GM23338 (cell line): Measurements from ENCODE around the gene KRT16. TPM values are rescaled to one million over a fixed set of nuclear protein-coding genes. Genes with fewer than 3 reads are reported as not detected.
A peak's percentile ranks its signal among the peaks of the same experiment; 100 is the strongest.

Experiments
- ATAC-seq: fragments of 200-7000 bp; cut with Tn5 transposase; 3 replicates; pipeline ENCODE4 v1.9.1; 2020
- DNase-seq: peaks from one replicate; pipeline ENCODE4 v3.0.0-alpha.2; 2015; ENCODE audit warnings: low spot score
- H2AFZ ChIP-seq: fragments of 200-600 bp; sonication (generic); 2 replicates; pipeline ENCODE4 v1.8.0; 2016; ENCODE audit warnings: antibody characterized with exemption, mild to moderate bottlenecking, moderate library complexity
- H3F3A ChIP-seq: fragments of 200-600 bp; sonication (generic); replicated peaks from 2 replicates; pipeline ENCODE4 v1.8.0; 2017; ENCODE audit warnings: antibody characterized with exemption, mixed run types, low read depth
- H3K27ac ChIP-seq: fragments of 200-600 bp; sonication (generic); 2 replicates; pipeline ENCODE4 v1.6.1; 2016; ENCODE audit warnings: low read depth
- H3K27me3 ChIP-seq: fragments of 200-600 bp; sonication (generic); 2 replicates; pipeline ENCODE4 v1.8.0; 2016; ENCODE audit warnings: mild to moderate bottlenecking, mixed run types, moderate library complexity; ENCODE audit not compliant: insufficient read depth
- H3K36me3 ChIP-seq: fragments of 200-600 bp; sonication (generic); 2 replicates; pipeline ENCODE4 v1.8.0; 2016; ENCODE audit warnings: mild to moderate bottlenecking; ENCODE audit not compliant: insufficient read depth
- H3K4me1 ChIP-seq: fragments of 200-600 bp; sonication (generic); 2 replicates; pipeline ENCODE4 v1.8.0; 2016; ENCODE audit warnings: mild to moderate bottlenecking, moderate library complexity; ENCODE audit not compliant: insufficient read depth
- H3K4me2 ChIP-seq: fragments of 200-600 bp; sonication (generic); 2 replicates; pipeline ENCODE4 v1.7.1; 2017; ENCODE audit warnings: mixed run types
- H3K4me3 ChIP-seq: fragments of 200-600 bp; sonication (generic); 2 replicates; pipeline ENCODE4 v1.6.1; 2016; ENCODE audit warnings: mixed run types
- H3K79me2 ChIP-seq: fragments of 200-600 bp; sonication (generic); replicated peaks from 2 replicates; pipeline ENCODE4 v1.8.0; 2017; ENCODE audit warnings: mild to moderate bottlenecking; ENCODE audit not compliant: insufficient read depth
- H3K9me2 ChIP-seq: fragments of 200-600 bp; sonication (generic); 2 replicates; pipeline ENCODE4 v1.8.0; 2017; ENCODE audit not compliant: insufficient read depth
- H4K20me1 ChIP-seq: fragments of 200-600 bp; sonication (generic); replicated peaks from 2 replicates; pipeline ENCODE4 v1.8.0; 2017; ENCODE audit warnings: mild to moderate bottlenecking; ENCODE audit not compliant: insufficient read depth
- H3K27ac Mint-ChIP-seq: 2 replicates; pipeline ENCODE4 v1.8.0; 2020; ENCODE audit warnings: inconsistent platforms, mild to moderate bottlenecking, moderate library complexity, mixed read lengths
- H3K27me3 Mint-ChIP-seq: 3 replicates; pipeline ENCODE4 v1.8.0; 2022; ENCODE audit warnings: low read depth, mild to moderate bottlenecking, moderate library complexity, mixed read lengths, inconsistent platforms; ENCODE audit not compliant: insufficient read depth, poor library complexity
- H3K36me3 Mint-ChIP-seq: 3 replicates; pipeline ENCODE4 v1.8.0; 2021; ENCODE audit warnings: low read depth, mild to moderate bottlenecking, inconsistent platforms, moderate library complexity, mixed read lengths
- H3K4me1 Mint-ChIP-seq: 3 replicates; pipeline ENCODE4 v1.8.0; 2020; ENCODE audit warnings: mild to moderate bottlenecking, inconsistent platforms, mixed read lengths
- H3K4me3 Mint-ChIP-seq: 3 replicates; pipeline ENCODE4 v1.8.0; 2021; ENCODE audit warnings: moderate library complexity, mild to moderate bottlenecking, inconsistent platforms, mixed read lengths
- H3K9me3 Mint-ChIP-seq: 3 replicates; pipeline ENCODE4 v1.8.0; 2020; ENCODE audit warnings: moderate library complexity, mild to moderate bottlenecking, inconsistent platforms, mixed read lengths
- CREB1 ChIP-seq: fragments of 250-450 bp; sonication (Bioruptor Pico); IDR thresholded peaks from 2 replicates; pipeline ENCODE4 v1.5.0; 2020; ENCODE audit warnings: low read depth, mild to moderate bottlenecking, moderate library complexity
- CTCF ChIP-seq, 2 experiments: fragments of 200-600 bp in 1 of 2; sonication (generic) in 1 of 2; conservative IDR thresholded peaks; 2 replicates each; pipeline versions ENCODE4 v1.5.1 to v1.6.1; 2016 to 2017; ENCODE audit warnings: antibody characterized with exemption in 2 of 2, low read depth in 2 of 2, mild to moderate bottlenecking in 2 of 2, moderate library complexity in 1 of 2
- ETS1 ChIP-seq: IDR thresholded peaks from 2 replicates; pipeline ENCODE4 v1.6.1; 2016; ENCODE audit warnings: antibody characterized with exemption
- EZH2 ChIP-seq: fragments of 200-600 bp; sonication (generic); IDR thresholded peaks from one replicate; pipeline ENCODE4 v1.8.0; 2017; ENCODE audit warnings: antibody characterized with exemption, mild to moderate bottlenecking, low read depth; ENCODE audit not compliant: unreplicated experiment
- EZH2phosphoT487 ChIP-seq: fragments of 200-600 bp; sonication (generic); IDR thresholded peaks from one replicate; pipeline ENCODE4 v1.8.1; 2018; ENCODE audit warnings: antibody characterized with exemption; ENCODE audit not compliant: unreplicated experiment
- JUNB ChIP-seq: IDR thresholded peaks from one replicate; pipeline ENCODE4 v1.6.1; 2016; ENCODE audit warnings: antibody characterized with exemption; ENCODE audit not compliant: unreplicated experiment
- NANOG ChIP-seq: IDR thresholded peaks from 2 replicates; pipeline ENCODE4 v1.6.1; 2016; ENCODE audit warnings: antibody characterized with exemption, borderline replicate concordance
- REST ChIP-seq: IDR thresholded peaks from one replicate; pipeline ENCODE4 v1.6.1; 2018; ENCODE audit warnings: antibody characterized with exemption; ENCODE audit not compliant: unreplicated experiment
- STAT1 ChIP-seq: IDR thresholded peaks from one replicate; pipeline ENCODE4 v1.6.1; 2016; ENCODE audit warnings: antibody characterized with exemption; ENCODE audit not compliant: unreplicated experiment
- polyA plus RNA-seq: library from polyadenylated mRNA; unstranded; fragments of >200 nt; fragmentation: Nextera tagmentation; extraction: Ambion mirVana; gene quantifications from 2 replicates; pipeline ENCODE4 v1.2.1, GENCODE V29; 2016
- total RNA-seq: library from RNA; depleted of rRNA; stranded (reverse); fragments of >200 nt; shearing (Covaris generic); gene quantifications from 2 replicates; pipeline ENCODE4 v1.2.3, GENCODE V29; 2014

The KRT16 gene
- total and polyA plus RNA-seq, 2 experiments from 2014 or later = not detected

GRCh38 chr17:41634639-41635038 is 22.1 kb upstream of the KRT16 start:
- H3K4me3 ChIP-seq = no peak overlapping the region
- no peaks in the 10 kb centered on the region for H3K9me2 ChIP-seq
- peaks cover 11% of the 10 kb centered on the region for H3K27me3 Mint-ChIP-seq
- no peak overlapping the region for H3K4me3 Mint-ChIP-seq
- H3K4me1 Mint-ChIP-seq = peaks cover 11% of the 10 kb centered on the region
- no peaks in the 10 kb centered on the region for H4K20me1 ChIP-seq
- DNase-seq = no peak
- no peaks in the 10 kb centered on the region for H3K27me3 ChIP-seq
- no peaks in the 10 kb centered on the region for H3K9me3 Mint-ChIP-seq
- H2AFZ ChIP-seq = peak overlapping the region; percentile 94; the same call in 1 of the 2 replicates
- H3K79me2 ChIP-seq = no peaks in the 10 kb centered on the region
- H3K36me3 Mint-ChIP-seq = no peaks in the 10 kb centered on the region
- no peak overlapping the region; the same call in 1 of the 2 replicates for H3K27ac Mint-ChIP-seq
- TF ChIP-seq REST (no peak), STAT1 (no peak), JUNB (no peak), CREB1 (no peak), EZH2 (no peak), NANOG (no peak), CTCF (conservative IDR thresholded peaks at IDR 0.05; ENCODE audit: low read depth in 2 of 2) (no peak), EZH2phosphoT487 (no peak)
- no peak overlapping the region for H3K4me2 ChIP-seq
- 0 out of 2 replicates have a peak, but pooled peaks cover 10% of the 10 kb centered on the region for H3K4me1 ChIP-seq
- H3K27ac ChIP-seq = no peak overlapping the region
- ATAC-seq = peak; percentile 31
- H3K36me3 ChIP-seq = no peaks in the 10 kb centered on the region
- 0 out of 2 replicates have a peak, but pooled peaks cover 3% of the 10 kb centered on the region for H3F3A ChIP-seq

GRCh38 chr17:41633556-41634199 is 21.1 kb upstream of the KRT16 start:
- H3K27me3 ChIP-seq = no peaks in the 10 kb centered on the region
- TF ChIP-seq ETS1 = no peak
- no peak for TF ChIP-seq STAT1
- no peaks in the 10 kb centered on the region for H3K36me3 Mint-ChIP-seq
- H3K9me3 Mint-ChIP-seq = no peaks in the 10 kb centered on the region
- ATAC-seq = no peak
- H3K27ac Mint-ChIP-seq = no peak overlapping the region
- H3K4me3 ChIP-seq = no peak overlapping the region
- H3K36me3 ChIP-seq = no peaks in the 10 kb centered on the region
- H3K79me2 ChIP-seq = no peaks in the 10 kb centered on the region
- H3K4me2 ChIP-seq = no peak overlapping the region
- H3K9me2 ChIP-seq = no peaks in the 10 kb centered on the region
- 0 out of 2 replicates have a peak, but pooled peaks cover 3% of the 10 kb centered on the region for H3F3A ChIP-seq
- H3K4me1 ChIP-seq = 0 out of 2 replicates have a peak, but pooled peaks cover 10% of the 10 kb centered on the region
- H3K27me3 Mint-ChIP-seq = peaks cover 9% of the 10 kb centered on the region
- DNase-seq = no peak
- peaks cover 19% of the 10 kb centered on the region for H3K4me1 Mint-ChIP-seq
- H2AFZ ChIP-seq = peak overlapping the region; percentile 94; the same call in 1 of the 2 replicates
- H3K27ac ChIP-seq = no peak overlapping the region
- no peaks in the 10 kb centered on the region for H4K20me1 ChIP-seq
- H3K4me3 Mint-ChIP-seq = no peak overlapping the region
